Measurements from ENCODE around the gene LTB4R.

DNA sequence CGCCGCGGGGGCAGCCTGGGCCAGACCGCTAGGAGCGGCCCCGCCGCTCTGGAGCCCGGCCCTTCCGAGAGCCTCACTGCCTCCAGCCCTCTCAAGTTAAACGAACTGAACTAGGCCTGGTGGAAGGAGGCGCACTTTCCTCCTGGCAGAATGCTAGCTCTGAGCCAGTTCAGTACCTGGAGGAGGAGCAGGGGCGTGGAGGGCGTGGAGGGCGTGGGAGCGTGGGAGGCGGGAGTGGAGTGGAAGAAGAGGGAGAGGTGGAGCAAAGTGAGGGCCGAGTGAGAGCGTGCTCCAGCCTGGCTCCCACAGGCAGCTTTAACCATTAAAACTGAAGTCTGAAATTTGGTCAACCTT is 5.3 kb downstream of the LTB4R start:
- TF ChIP-seq, protein P1, sequence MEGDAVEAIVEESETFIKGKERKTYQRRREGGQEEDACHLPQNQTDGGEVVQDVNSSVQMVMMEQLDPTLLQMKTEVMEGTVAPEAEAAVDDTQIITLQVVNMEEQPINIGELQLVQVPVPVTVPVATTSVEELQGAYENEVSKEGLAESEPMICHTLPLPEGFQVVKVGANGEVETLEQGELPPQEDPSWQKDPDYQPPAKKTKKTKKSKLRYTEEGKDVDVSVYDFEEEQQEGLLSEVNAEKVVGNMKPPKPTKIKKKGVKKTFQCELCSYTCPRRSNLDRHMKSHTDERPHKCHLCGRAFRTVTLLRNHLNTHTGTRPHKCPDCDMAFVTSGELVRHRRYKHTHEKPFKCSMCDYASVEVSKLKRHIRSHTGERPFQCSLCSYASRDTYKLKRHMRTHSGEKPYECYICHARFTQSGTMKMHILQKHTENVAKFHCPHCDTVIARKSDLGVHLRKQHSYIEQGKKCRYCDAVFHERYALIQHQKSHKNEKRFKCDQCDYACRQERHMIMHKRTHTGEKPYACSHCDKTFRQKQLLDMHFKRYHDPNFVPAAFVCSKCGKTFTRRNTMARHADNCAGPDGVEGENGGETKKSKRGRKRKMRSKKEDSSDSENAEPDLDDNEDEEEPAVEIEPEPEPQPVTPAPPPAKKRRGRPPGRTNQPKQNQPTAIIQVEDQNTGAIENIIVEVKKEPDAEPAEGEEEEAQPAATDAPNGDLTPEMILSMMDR (IDR thresholded peaks at IDR 0.05 in 2 of 3, conservative IDR thresholded peaks at IDR 0.05 in 1 of 3; ENCODE audit: insufficient read depth in 2 of 3, low read depth in 1 of 3, low read length in 3 of 3), result no peak
- TF ChIP-seq, protein P2, sequence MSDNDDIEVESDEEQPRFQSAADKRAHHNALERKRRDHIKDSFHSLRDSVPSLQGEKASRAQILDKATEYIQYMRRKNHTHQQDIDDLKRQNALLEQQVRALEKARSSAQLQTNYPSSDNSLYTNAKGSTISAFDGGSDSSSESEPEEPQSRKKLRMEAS (CRISPR knock-in tag; IDR thresholded peaks at IDR 0.05), result no peak
- TF ChIP-seq SAP30 (IDR thresholded peaks at IDR 0.05; ENCODE audit: borderline replicate concordance, insufficient read depth, low read depth, low read length, poor library complexity, severe bottlenecking) (no peak), BCL6 (CRISPR knock-in tag; IDR thresholded peaks at IDR 0.05) (no peak), NR3C1 (CRISPR knock-in tag; IDR thresholded peaks at IDR 0.05) (no peak; the same call in 1 of the 2 replicates), BRF1 (IDR thresholded peaks at IDR 0.05; ENCODE audit: borderline replicate concordance, extremely low read depth, insufficient read length) (no peak), C11orf30 (IDR thresholded peaks at IDR 0.05; ENCODE audit: low read depth) (no peak), MYC (IDR thresholded peaks at IDR 0.05; ENCODE audit: low read depth, low read length) (no peak), MYC (CRISPR knock-in tag; IDR thresholded peaks at IDR 0.05; ENCODE audit: borderline replicate concordance, low read depth) (no peak)
- TF ChIP-seq, protein P3, sequence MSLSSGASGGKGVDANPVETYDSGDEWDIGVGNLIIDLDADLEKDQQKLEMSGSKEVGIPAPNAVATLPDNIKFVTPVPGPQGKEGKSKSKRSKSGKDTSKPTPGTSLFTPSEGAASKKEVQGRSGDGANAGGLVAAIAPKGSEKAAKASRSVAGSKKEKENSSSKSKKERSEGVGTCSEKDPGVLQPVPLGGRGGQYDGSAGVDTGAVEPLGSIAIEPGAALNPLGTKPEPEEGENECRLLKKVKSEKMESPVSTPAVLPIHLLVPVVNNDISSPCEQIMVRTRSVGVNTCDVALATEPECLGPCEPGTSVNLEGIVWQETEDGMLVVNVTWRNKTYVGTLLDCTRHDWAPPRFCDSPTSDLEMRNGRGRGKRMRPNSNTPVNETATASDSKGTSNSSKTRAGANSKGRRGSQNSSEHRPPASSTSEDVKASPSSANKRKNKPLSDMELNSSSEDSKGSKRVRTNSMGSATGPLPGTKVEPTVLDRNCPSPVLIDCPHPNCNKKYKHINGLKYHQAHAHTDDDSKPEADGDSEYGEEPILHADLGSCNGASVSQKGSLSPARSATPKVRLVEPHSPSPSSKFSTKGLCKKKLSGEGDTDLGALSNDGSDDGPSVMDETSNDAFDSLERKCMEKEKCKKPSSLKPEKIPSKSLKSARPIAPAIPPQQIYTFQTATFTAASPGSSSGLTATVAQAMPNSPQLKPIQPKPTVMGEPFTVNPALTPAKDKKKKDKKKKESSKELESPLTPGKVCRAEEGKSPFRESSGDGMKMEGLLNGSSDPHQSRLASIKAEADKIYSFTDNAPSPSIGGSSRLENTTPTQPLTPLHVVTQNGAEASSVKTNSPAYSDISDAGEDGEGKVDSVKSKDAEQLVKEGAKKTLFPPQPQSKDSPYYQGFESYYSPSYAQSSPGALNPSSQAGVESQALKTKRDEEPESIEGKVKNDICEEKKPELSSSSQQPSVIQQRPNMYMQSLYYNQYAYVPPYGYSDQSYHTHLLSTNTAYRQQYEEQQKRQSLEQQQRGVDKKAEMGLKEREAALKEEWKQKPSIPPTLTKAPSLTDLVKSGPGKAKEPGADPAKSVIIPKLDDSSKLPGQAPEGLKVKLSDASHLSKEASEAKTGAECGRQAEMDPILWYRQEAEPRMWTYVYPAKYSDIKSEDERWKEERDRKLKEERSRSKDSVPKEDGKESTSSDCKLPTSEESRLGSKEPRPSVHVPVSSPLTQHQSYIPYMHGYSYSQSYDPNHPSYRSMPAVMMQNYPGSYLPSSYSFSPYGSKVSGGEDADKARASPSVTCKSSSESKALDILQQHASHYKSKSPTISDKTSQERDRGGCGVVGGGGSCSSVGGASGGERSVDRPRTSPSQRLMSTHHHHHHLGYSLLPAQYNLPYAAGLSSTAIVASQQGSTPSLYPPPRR (CRISPR knock-in tag; IDR thresholded peaks at IDR 0.05; ENCODE audit: borderline replicate concordance), result no peak

All from K562 (cell line).